Measurements from ENCODE around the gene HOXB2. TPM values are rescaled to one million over a fixed set of nuclear protein-coding genes. Genes with fewer than 3 reads are reported as not detected.

Gene HOXB2
- 18.7 and 27.7 TPM in 2 replicates for total RNA-seq (2011; cell fraction: chromatin; rRNA removed; ENCODE audit: low replicate concordance)
- total RNA-seq (2011; cell fraction: nucleolus; rRNA removed): 34.9 and 41.4 TPM in 2 replicates
- 30.6 and 32.7 TPM in 2 replicates for total RNA-seq (2011; cell fraction: nucleoplasm; rRNA removed)
- 35.0 and 42.1 TPM in 2 replicates for total RNA-seq (2014; rRNA removed)
- total RNA-seq (2014; rRNA removed; fragmentation: Illumina TruSeq; extraction: Trizol): 13.0 and 16.9 TPM in 2 replicates
- total RNA-seq (2015; rRNA removed; fragmentation: Illumina TruSeq; extraction: Trizol): 21.2 and 22.2 TPM in 2 replicates
- total RNA-seq (2021): 74.2 and 75.5 TPM in 2 replicates
- polyA plus RNA-seq (2011; rRNA removed): 15.9 and 16.4 TPM in 2 replicates
- 24.2 and 53.7 TPM in 2 replicates for polyA plus RNA-seq (2011; cell fraction: cytosol; rRNA removed)
- 43.7 and 75.1 TPM in 2 replicates for polyA plus RNA-seq (2011; cell fraction: nucleus; rRNA removed)
- polyA plus RNA-seq (2012): 50.1 and 61.9 TPM in 2 replicates
- polyA plus RNA-seq (2014; fragmentation: Illumina TruSeq; extraction: Trizol): 32.5 and 32.6 TPM in 2 replicates
- polyA plus RNA-seq (2014; fragmentation: Nextera tagmentation; extraction: Ambion mirVana): 1 to 10 TPM; 2.1 to 3.1 TPM
- polyA plus RNA-seq (2014; rRNA removed): 66.4 and 97.7 TPM in 2 replicates
- polyA minus RNA-seq (2011; rRNA and poly(A)+ RNA removed): 5.8 and 6.4 TPM in 2 replicates
- polyA minus RNA-seq (2011; cell fraction: cytosol; rRNA and poly(A)+ RNA removed): 7.7 and 8.4 TPM in 2 replicates
- polyA minus RNA-seq (2011; cell fraction: nucleus; rRNA and poly(A)+ RNA removed): 21.1 and 32.0 TPM in 2 replicates
- Bru-seq, nascent RNA: percentile 98 among the genes with signal in this experiment
- percentile 94 among the genes with signal in this experiment for BruChase-seq, experiment 1, labeled RNA remaining after a 2-hour chase
- percentile 95 among the genes with signal in this experiment for BruChase-seq, experiment 2, labeled RNA remaining after a 6-hour chase
- long read RNA-seq, experiment 1, transcript HOXB2-201 (2 exons, 1,562 nt): major isoform, 34 of 108 reads
- long read RNA-seq, experiment 1, partial matches to known transcripts: 0 of 108 reads
- long read RNA-seq, experiment 1, other reads (novel, unspliced or antisense): 74 of 108 reads
- long read RNA-seq, experiment 2, transcript HOXB2-201 (2 exons, 1,562 nt): major isoform, 30 of 49 reads
- long read RNA-seq, experiment 2, partial matches to known transcripts: 1 of 49 reads
- long read RNA-seq, experiment 2, other reads (novel, unspliced or antisense): 18 of 49 reads
- long read RNA-seq, experiment 3, transcript HOXB2-201 (2 exons, 1,562 nt): major isoform, 12 of 27 reads
- long read RNA-seq, experiment 3, partial matches to known transcripts: 10 of 27 reads
- long read RNA-seq, experiment 3, other reads (novel, unspliced or antisense): 5 of 27 reads

DNA sequence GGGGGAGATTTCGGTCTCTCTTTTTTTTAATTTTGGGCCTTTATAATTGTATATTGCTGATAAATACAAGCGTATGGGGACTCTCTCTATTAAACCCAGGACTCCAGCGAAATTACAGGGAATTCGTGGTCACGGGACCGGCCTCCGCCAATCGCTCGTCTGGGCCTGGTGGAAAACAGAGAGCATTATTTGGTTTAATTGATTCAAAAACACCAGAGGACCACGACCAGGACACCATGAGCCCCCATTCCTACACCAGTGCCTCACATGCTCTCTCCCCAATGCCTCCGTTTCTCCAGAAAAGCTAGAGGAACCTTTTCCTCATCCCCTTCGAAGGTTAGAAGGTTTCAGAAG, at the start of gene HOXB2:
HOXB2 (minus strand) TSS at position 88 of the 354 bp plus-strand sequence. CDS start 198 bp downstream, outside the sequence.
- FAIRE-seq: no peak
- no TSS peak for BruUV-seq (replicated peaks)
- peak; percentile 6; the same call in 1 of the 3 replicates for ATAC-seq
- Histone ChIP-seq H3K9me1 (ENCODE audit: control insufficient read depth, insufficient read depth, low read length) (no peaks in the 10 kb centered on the region), H3K27ac (ENCODE audit: extremely low read depth, low read depth, low read length) (peak within 1 kb of the TSS; percentile 95), H4K20me1 (replicated peaks; ENCODE audit: control insufficient read depth, insufficient read depth, low read length) (no peaks in the 10 kb centered on the region), H3K79me2 (ENCODE audit: control insufficient read depth, insufficient read depth, low read length) (peaks cover 92% of the 10 kb centered on the region), H3K4me2 (ENCODE audit: insufficient read depth, low read length) (peak within 1 kb of the TSS; percentile 81), H3K36me3 (ENCODE audit: control insufficient read depth, insufficient read depth, low read length) (peaks cover 34% of the 10 kb centered on the region; the same call in 2 of the 3 replicates), H3K4me3 (peak within 1 kb of the TSS; percentile 90), H2AFZ (ENCODE audit: low read depth, low read length) (peak within 1 kb of the TSS; percentile 30; the same call in 1 of the 2 replicates), H3K4me1 (replicated peaks in 1 of 2; ENCODE audit: control insufficient read depth in 2 of 2, insufficient read depth in 2 of 2, low read length in 2 of 2) (peaks cover 24 to 46% of the 10 kb centered on the region in 2 experiments), H3K27me3 (ENCODE audit: control insufficient read depth in 2 of 2, insufficient read depth in 2 of 2, low read length in 2 of 2) (no peaks in the 10 kb centered on the region), H3K9ac (ENCODE audit: insufficient read depth in 1 of 2, low read depth in 2 of 2, low read length in 2 of 2) (peak within 1 kb of the TSS; percentile 93 to 99), H3K9me3 (replicated peaks; ENCODE audit: control insufficient read depth, insufficient read depth, low read depth, low read length) (no peaks in the 10 kb centered on the region)
- intact Hi-C loops (cut with micrococcal nuclease) (no loop called here), in situ Hi-C loops (cut with MboI) (no loop called here)
- peak; percentile 68 to 74 (median 68) for DNase-seq (ENCODE audit: extremely low read depth in 1 of 4, low spot score in 3 of 4)
- CTCF ChIA-PET (ENCODE audit: low intra/inter-chr PET ratio): no interaction called here
- POLR2A ChIA-PET: interaction anchor here (0.6 kb wide), 1 partner anchor 93 kb away, joined by 3 read pairs; no protein-coding TSS in a partner anchor
- WGBS (ENCODE audit: insufficient coverage, low coverage, missing lambda C conversion rate): 4% methylated on average over 11 of the region's 12 CpGs
- no peak for TF ChIP-seq NCOR1 (IDR thresholded peaks at IDR 0.05)
- 0 out of 2 replicates have a peak, but pooled peaks have one; percentile 11 for TF ChIP-seq MTA3 (IDR thresholded peaks at IDR 0.05; ENCODE audit: borderline replicate concordance)
- no peak for TF ChIP-seq PYGO2 (tag; IDR thresholded peaks at IDR 0.05)
- no peak for TF ChIP-seq SAFB2 (IDR thresholded peaks at IDR 0.05; ENCODE audit: borderline replicate concordance, low read depth, low read length, severe bottlenecking)
- no peak for TF ChIP-seq TGIF2 (CRISPR knock-in tag; IDR thresholded peaks at IDR 0.05)
- TF ChIP-seq RBFOX2 (IDR thresholded peaks at IDR 0.05; ENCODE audit: low read depth, low read length): no peak
- TF ChIP-seq ZNF324 (CRISPR knock-in tag; IDR thresholded peaks at IDR 0.05): no peak
- TF ChIP-seq HNRNPLL (IDR thresholded peaks at IDR 0.05; ENCODE audit: low read depth, low read length, poor library complexity, severe bottlenecking): no peak
- TF ChIP-seq C11orf30 (IDR thresholded peaks at IDR 0.05; ENCODE audit: low read depth): no peak
- TF ChIP-seq EP300 (IDR thresholded peaks at IDR 0.05; ENCODE audit: low read length): no peak
- TF ChIP-seq BHLHE40 (IDR thresholded peaks at IDR 0.05; ENCODE audit: low read length): peak; percentile 40; the same call in 1 of the 2 replicates
- no peak for TF ChIP-seq MXI1 (IDR thresholded peaks at IDR 0.05; ENCODE audit: low read depth, low read length)
- TF ChIP-seq POLR2H (tag; IDR thresholded peaks at IDR 0.05; ENCODE audit: low read depth): peak; percentile 18; the same call in 1 of the 2 replicates
- TF ChIP-seq SAFB (IDR thresholded peaks at IDR 0.05; ENCODE audit: borderline replicate concordance, low read depth, low read length): no peak
- peak; percentile 30; the same call in 1 of the 2 replicates for TF ChIP-seq TOE1 (IDR thresholded peaks at IDR 0.05; ENCODE audit: borderline replicate concordance)
- TF ChIP-seq TOE1 (CRISPR knock-in tag; IDR thresholded peaks at IDR 0.05; ENCODE audit: borderline replicate concordance, low read depth): no peak
- TF ChIP-seq NFYB (IDR thresholded peaks at IDR 0.05; ENCODE audit: extremely low read depth, insufficient read length): peak; percentile 99
- TF ChIP-seq PRMT5 (CRISPR knock-in tag; IDR thresholded peaks at IDR 0.05): no peak
- TF ChIP-seq, protein P1, sequence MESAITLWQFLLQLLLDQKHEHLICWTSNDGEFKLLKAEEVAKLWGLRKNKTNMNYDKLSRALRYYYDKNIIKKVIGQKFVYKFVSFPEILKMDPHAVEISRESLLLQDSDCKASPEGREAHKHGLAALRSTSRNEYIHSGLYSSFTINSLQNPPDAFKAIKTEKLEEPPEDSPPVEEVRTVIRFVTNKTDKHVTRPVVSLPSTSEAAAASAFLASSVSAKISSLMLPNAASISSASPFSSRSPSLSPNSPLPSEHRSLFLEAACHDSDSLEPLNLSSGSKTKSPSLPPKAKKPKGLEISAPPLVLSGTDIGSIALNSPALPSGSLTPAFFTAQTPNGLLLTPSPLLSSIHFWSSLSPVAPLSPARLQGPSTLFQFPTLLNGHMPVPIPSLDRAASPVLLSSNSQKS (CRISPR knock-in tag; IDR thresholded peaks at IDR 0.05): no peak
